Caki2 (cell line): ENCODE results near the gene KLHDC7B. TPM values are rescaled to one million over a fixed set of nuclear protein-coding genes. Genes with fewer than 3 reads are reported as not detected.
"Not testable (repeated sequence)": the region's sequence is repeated elsewhere in the genome, so short reads cannot be mapped to it uniquely, and the experiment has no call there.

Source experiments
- DNase-seq: peaks from one replicate; pipeline ENCODE4 v3.0.0-alpha.2; 2015; ENCODE audit warnings: low read depth
- in situ Hi-C: cut with HindIII; loops from 2 replicates; pipeline ENCODE4 v1.10.0; 2016; ENCODE audit warnings: low sequenced_read_pairs, low pct_unique_long_range_greater_than_20kb, mixed read lengths
- total RNA-seq: library from RNA; depleted of rRNA; stranded (reverse); fragments of >200 nt; shearing (Covaris generic); gene quantifications from 2 replicates; pipeline ENCODE4 v1.2.3, GENCODE V29; 2014; ENCODE audit warnings: low replicate concordance

KLHDC7B gene
- total RNA-seq, 1 experiment from 2014 or later, result not detected

- in situ Hi-C loops, result no loop called here
- DNase-seq, result no peak
Measured at GRCh38 chr22:50513175-50513574, 32.5 kb upstream of the KLHDC7B start.

GRCh38 chr22:50516068-50516467 is 29.6 kb upstream of the KLHDC7B start:
- no peak for DNase-seq
- in situ Hi-C loops, result no loop called here

GRCh38 chr22:50516891-50517290 is 28.8 kb upstream of the KLHDC7B start:
- in situ Hi-C loops, result no loop called here
- DNase-seq, result no peak

GRCh38 chr22:50517495-50518260 is 28.0 kb upstream of the KLHDC7B start:
- no peak for DNase-seq
- in situ Hi-C loops, result no loop called here

- in situ Hi-C loops, result no loop called here
Measured at GRCh38 chr22:50518606-50519005, 27.1 kb upstream of the KLHDC7B start.

GRCh38 chr22:50519151-50519550 is 26.5 kb upstream of the KLHDC7B start:
- DNase-seq, result no peak
- in situ Hi-C loops, result no loop called here

More at GRCh38 chr22:50518606-50519005, 27.1 kb upstream of the KLHDC7B start:
- no peak for DNase-seq

GRCh38 chr22:50520184-50520583 is 25.5 kb upstream of the KLHDC7B start:
- in situ Hi-C loops, DNase-seq: not testable (repeated sequence)

- DNase-seq, result no peak
- in situ Hi-C loops, result no loop called here
Measured at GRCh38 chr22:50520826-50521453, 24.8 kb upstream of the KLHDC7B start.

- in situ Hi-C loops, result no loop called here
- DNase-seq, result no peak
Measured at GRCh38 chr22:50521710-50522109, 24.0 kb upstream of the KLHDC7B start.

- no peak for DNase-seq
Measured at GRCh38 chr22:50522208-50522805, 23.4 kb upstream of the KLHDC7B start.

GRCh38 chr22:50522806-50523438 is 22.8 kb upstream of the KLHDC7B start:
- DNase-seq, result no peak
- in situ Hi-C loops, result no loop called here

More at GRCh38 chr22:50522208-50522805, 23.4 kb upstream of the KLHDC7B start:
- in situ Hi-C loops, result no loop called here

- in situ Hi-C loops, result no loop called here
- DNase-seq, result no peak
Measured at GRCh38 chr22:50523458-50523805, 22.3 kb upstream of the KLHDC7B start.

- in situ Hi-C loops, result no loop called here
- no peak for DNase-seq
Measured at GRCh38 chr22:50523806-50524675, 21.7 kb upstream of the KLHDC7B start.

- in situ Hi-C loops, result no loop called here
- DNase-seq, result no peak
Measured at GRCh38 chr22:50524676-50525103, 21.0 kb upstream of the KLHDC7B start.

- peak; percentile 98 for DNase-seq
- in situ Hi-C loops, result no loop called here
Measured at GRCh38 chr22:50525104-50525857, 20.4 kb upstream of the KLHDC7B start, which contains the start of gene SCO2. TSS of gene SCO2 (minus strand) at chr22:50525598. CDS start at chr22:50524411, 1,187 bp downstream.

GRCh38 chr22:50525858-50526107 is 19.9 kb upstream of the KLHDC7B start:
- DNase-seq, result no peak
- in situ Hi-C loops, result no loop called here

- DNase-seq, result peak; percentile 91
- in situ Hi-C loops, result no loop called here
Measured at GRCh38 chr22:50526108-50526833, 19.4 kb upstream of the KLHDC7B start.
